HCT116 (cell line): ENCODE results near the gene C5orf63. TPM values are rescaled to one million over a fixed set of nuclear protein-coding genes. Genes with fewer than 3 reads are reported as not detected.
"Not testable (repeated sequence)": the region's sequence is repeated elsewhere in the genome, so short reads cannot be mapped to it uniquely, and the experiment has no call there.

Experiments used
- ATAC-seq: fragments of 200-7000 bp; cut with Tn5 transposase; 2 replicates; pipeline ENCODE4 v1.9.1; 2020; ENCODE audit warnings: mild to moderate bottlenecking, moderate library complexity
- BruUV-seq: library from RNA; stranded (reverse); fragments of 400-500 nt; replicated peaks from 2 replicates; lab custom pipeline; 2021; lab: Mats Ljungman, UMichigan
- CTCF ChIA-PET: fragments of 300-600 bp; sonication (Branson Sonifier 250); formaldehyde crosslinking; loops from one replicate; lab custom pipeline; 2021; ENCODE audit warnings: antibody characterized with exemption; lab: Charles Lee
- POLR2A ChIA-PET: fragments of 300-600, 350-600 bp; sonication (Branson Sonifier 250); formaldehyde crosslinking; loops from one replicate; lab custom pipeline; 2021; ENCODE audit warnings: antibody characterized with exemption; lab: Charles Lee
- RAD21 ChIA-PET, 2 experiments: fragments of 300-600 bp; sonication (Branson Sonifier 250); formaldehyde crosslinking; loops; one replicate each; lab custom pipeline; 2023; ENCODE audit warnings: low total read pairs in 2 of 2; ENCODE audit not compliant: uncharacterized antibody in 2 of 2, unreplicated experiment in 2 of 2, low non-redundant PET in 1 of 2; lab: Charles Lee
- DNase-seq: peaks from one replicate; pipeline ENCODE4 v3.0.0-alpha.2; 2010; ENCODE audit warnings: low read depth, low spot score
- H2AFZ ChIP-seq: fragments of 200-600 bp; shearing (Covaris generic), sonication (generic); 2 replicates; pipeline ENCODE4 v1.6.1; 2017; ENCODE audit warnings: low read depth, mixed run types, mixed read lengths, antibody characterized with exemption, low read length; ENCODE audit not compliant: poor library complexity, severe bottlenecking
- H3K27ac ChIP-seq: 2 replicates; pipeline ENCODE4 v1.5.1; 2012; ENCODE audit warnings: low read depth, low read length
- H3K27me3 ChIP-seq: fragments of 200-600 bp; sonication (generic); 2 replicates; pipeline ENCODE4 v1.6.1; 2016; ENCODE audit warnings: mixed run types, low read length, mixed read lengths; ENCODE audit not compliant: insufficient read depth
- H3K36me3 ChIP-seq, 2 experiments: fragments of 200-500 bp in 1 of 2; fragments of 200-600 bp in 1 of 2; sonication (Bioruptor generic) in 1 of 2; sonication (generic) in 1 of 2; 2 replicates each; pipeline versions ENCODE4 v1.5.1 to v1.6.1; 2014 to 2016; ENCODE audit warnings: low read length in 2 of 2, inconsistent platforms in 1 of 2, mixed read lengths in 1 of 2, mixed run types in 1 of 2; ENCODE audit not compliant: insufficient read depth in 2 of 2, control insufficient read depth in 1 of 2
- H3K4me1 ChIP-seq, 2 experiments: fragments of 200-600 bp in 1 of 2; sonication (generic) in 1 of 2; 2 replicates each; pipeline versions ENCODE4 v1.5.1 to v1.6.1; 2012 to 2017; ENCODE audit warnings: low read length in 2 of 2, inconsistent platforms in 1 of 2, mild to moderate bottlenecking in 1 of 2, mixed read lengths in 1 of 2, mixed run types in 1 of 2, moderate library complexity in 1 of 2; ENCODE audit not compliant: insufficient read depth in 2 of 2, control insufficient read depth in 1 of 2
- H3K4me2 ChIP-seq: fragments of 200-600 bp; sonication (generic); 2 replicates; pipeline ENCODE4 v1.6.1; 2017; ENCODE audit warnings: mixed run types, low read length, mixed read lengths
- H3K4me3 ChIP-seq, 2 experiments: fragments of 200-600 bp in 1 of 2; sonication (generic) in 1 of 2; replicated peaks in 1 of 2; 2 replicates each; pipeline ENCODE4 v1.5.1; 2011 to 2016; ENCODE audit warnings: low read length in 2 of 2, control low read depth in 1 of 2, low read depth in 1 of 2, mild to moderate bottlenecking in 1 of 2, mixed read lengths in 1 of 2, mixed run types in 1 of 2
- H3K79me2 ChIP-seq: fragments of 200-600 bp; sonication (generic); 2 replicates; pipeline ENCODE4 v1.6.1; 2017; ENCODE audit warnings: mild to moderate bottlenecking, mixed run types, low read length, moderate library complexity, mixed read lengths; ENCODE audit not compliant: insufficient read depth
- H3K9ac ChIP-seq: fragments of 200-600 bp; sonication (generic); 2 replicates; pipeline ENCODE4 v1.6.1; 2016; ENCODE audit warnings: low read length, mixed read lengths
- H3K9me2 ChIP-seq: fragments of 200-600 bp; sonication (generic), shearing (Covaris generic); 2 replicates; pipeline ENCODE4 v1.6.1; 2017; ENCODE audit warnings: mixed run types, mild to moderate bottlenecking, moderate library complexity; ENCODE audit not compliant: insufficient read depth
- H3K9me3 ChIP-seq, 2 experiments: fragments of 200-500 bp in 1 of 2; fragments of 200-600 bp in 1 of 2; sonication (Bioruptor generic) in 1 of 2; sonication (generic) in 1 of 2; 2 replicates each; pipeline ENCODE4 v1.6.1; 2014 to 2017; ENCODE audit warnings: low read length in 2 of 2, mixed read lengths in 2 of 2, inconsistent platforms in 1 of 2, low read depth in 1 of 2, mild to moderate bottlenecking in 1 of 2, mixed run types in 1 of 2, moderate library complexity in 1 of 2; ENCODE audit not compliant: control insufficient read depth in 1 of 2, insufficient read depth in 1 of 2
- H4K20me1 ChIP-seq: fragments of 200-600 bp; sonication (generic), shearing (Covaris generic); 2 replicates; pipeline ENCODE4 v1.6.1; 2017; ENCODE audit warnings: mixed run types, mild to moderate bottlenecking, moderate library complexity; ENCODE audit not compliant: insufficient read depth
- CBX3 ChIP-seq: IDR thresholded peaks from 2 replicates; pipeline ENCODE4 v1.6.1; 2012; ENCODE audit warnings: low read depth
- CEBPB ChIP-seq: IDR thresholded peaks from 2 replicates; pipeline ENCODE4 v1.6.1; 2012; ENCODE audit warnings: low read depth
- EGR1 ChIP-seq: IDR thresholded peaks from 2 replicates; pipeline ENCODE4 v1.6.1; 2012; ENCODE audit warnings: low read depth
- ELF1 ChIP-seq: IDR thresholded peaks from 2 replicates; pipeline ENCODE4 v1.6.1; 2012; ENCODE audit warnings: low read depth, borderline replicate concordance
- EZH2 ChIP-seq: fragments of 200-600 bp; sonication (generic); IDR thresholded peaks from 2 replicates; pipeline ENCODE4 v1.6.1; 2017; ENCODE audit warnings: antibody characterized with exemption, mixed run types
- EZH2phosphoT487 ChIP-seq: fragments of 200-600 bp; IDR thresholded peaks from 2 replicates; pipeline ENCODE4 v1.6.1; 2018; ENCODE audit warnings: antibody characterized with exemption, borderline replicate concordance
- FOSL1 ChIP-seq: IDR thresholded peaks from 2 replicates; pipeline ENCODE4 v1.6.1; 2012; ENCODE audit warnings: low read depth
- JUND ChIP-seq: IDR thresholded peaks from 2 replicates; pipeline ENCODE4 v1.6.1; 2012
- POLR2A ChIP-seq: IDR thresholded peaks from 2 replicates; pipeline ENCODE4 v1.7.0; 2011; ENCODE audit warnings: borderline replicate concordance; ENCODE audit not compliant: insufficient read depth, insufficient read length; ENCODE audit errors: extremely low read depth
- POLR2AphosphoS5 ChIP-seq: IDR thresholded peaks from 2 replicates; pipeline ENCODE4 v1.6.1; 2011; ENCODE audit warnings: mild to moderate bottlenecking, low read depth, low read length, moderate library complexity
- SIN3A ChIP-seq: IDR thresholded peaks from 2 replicates; pipeline ENCODE4 v1.6.1; 2012; ENCODE audit warnings: low read depth
- SP1 ChIP-seq: IDR thresholded peaks from 2 replicates; pipeline ENCODE4 v1.6.1; 2012; ENCODE audit warnings: low read depth
- TCF7L2 ChIP-seq: IDR thresholded peaks from 2 replicates; pipeline ENCODE4 v1.7.0; 2011; ENCODE audit warnings: borderline replicate concordance, inconsistent platforms; ENCODE audit not compliant: insufficient read depth, insufficient read length; ENCODE audit errors: extremely low read depth
- YY1 ChIP-seq: IDR thresholded peaks from 2 replicates; pipeline ENCODE4 v1.6.1; 2011; ENCODE audit warnings: low read length, low read depth, moderate library complexity, mild to moderate bottlenecking; ENCODE audit not compliant: insufficient replicate concordance; ENCODE audit errors: extremely low read depth
- ZFX ChIP-seq: fragments of 450-650 bp; IDR thresholded peaks from 2 replicates; pipeline ENCODE4 v1.6.1; 2017
- ZNF274 ChIP-seq: fragments of 200-500 bp; sonication (Bioruptor generic); IDR thresholded peaks from 2 replicates; pipeline ENCODE4 v1.6.1; 2014; ENCODE audit warnings: mild to moderate bottlenecking, low read depth, low read length, inconsistent platforms
- intact Hi-C: fragments of 100-400 bp; cut with micrococcal nuclease; formaldehyde crosslinking; loops from 2 replicates; pipeline ENCODE4 v1.10.0; 2022
- total RNA-seq: library from RNA; stranded (reverse); gene quantifications from one replicate; pipeline ENCODE4 v1.2.1, GENCODE V29; 2021; ENCODE audit not compliant: unreplicated experiment
- TF ChIP-seq, protein P1 (sequence below): IDR thresholded peaks from 2 replicates; pipeline ENCODE4 v1.6.1; 2012
- TF ChIP-seq, protein P2 (sequence below), 3 experiments: fragments of 200-600 bp in 1 of 3; sonication (generic) in 1 of 3; IDR thresholded peaks in 2 of 3; conservative IDR thresholded peaks in 1 of 3; 2 replicates each; pipeline ENCODE4 v1.5.1; 2012 to 2017; ENCODE audit warnings: low read depth in 2 of 3, low read length in 2 of 3, antibody characterized with exemption in 1 of 3, borderline replicate concordance in 1 of 3, control low read depth in 1 of 3, mild to moderate bottlenecking in 1 of 3, mixed read lengths in 1 of 3, mixed run types in 1 of 3, moderate library complexity in 1 of 3; ENCODE audit not compliant: insufficient read depth in 1 of 3
- TF ChIP-seq, protein P3 (sequence below): IDR thresholded peaks from 2 replicates; pipeline ENCODE4 v1.6.1; 2012; ENCODE audit warnings: low read depth

Gene C5orf63
- total RNA-seq, 1 experiment from 2014 or later, result 4.4 TPM

DNA sequence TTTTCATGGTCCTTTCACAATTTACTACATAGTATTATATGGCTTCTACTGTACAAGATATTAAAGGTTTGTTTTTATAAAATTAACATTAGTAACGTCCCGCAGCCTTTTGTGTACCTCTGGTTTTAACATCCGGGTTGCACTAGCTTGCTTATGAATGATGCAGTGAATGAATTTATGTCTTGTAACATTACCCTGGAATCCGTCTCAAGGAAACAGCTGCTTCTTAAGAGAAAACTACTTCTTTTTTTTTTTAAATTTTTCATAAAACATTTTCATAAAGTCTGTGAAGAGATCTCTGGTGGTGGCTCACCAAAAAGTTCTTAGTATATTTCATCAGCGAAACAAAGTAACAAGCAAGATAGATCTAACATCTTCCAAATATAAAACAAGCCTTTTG, 66.6 kb downstream of the C5orf63 start:
- intact Hi-C loops, result no loop called here
- H3K9me2 ChIP-seq, result no peaks in the 10 kb centered on the region
- H3K27ac ChIP-seq, result no peak overlapping the region
- no peaks in the 10 kb centered on the region for H3K36me3 ChIP-seq
- H4K20me1 ChIP-seq, result no peaks in the 10 kb centered on the region
- BruUV-seq, result no TSS peak
- TF ChIP-seq TCF7L2 (no peak), JUND (no peak), EZH2 (no peak), POLR2AphosphoS5 (no peak), CEBPB (no peak), FOSL1 (no peak), SIN3A (no peak), EGR1 (no peak), ZFX (no peak), CBX3 (no peak), EZH2phosphoT487 (no peak), POLR2A (no peak), ZNF274 (no peak), YY1 (no peak), ELF1 (no peak), SP1 (no peak)
- TF ChIP-seq, protein P1, sequence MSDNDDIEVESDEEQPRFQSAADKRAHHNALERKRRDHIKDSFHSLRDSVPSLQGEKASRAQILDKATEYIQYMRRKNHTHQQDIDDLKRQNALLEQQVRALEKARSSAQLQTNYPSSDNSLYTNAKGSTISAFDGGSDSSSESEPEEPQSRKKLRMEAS, result no peak
- TF ChIP-seq, protein P2, sequence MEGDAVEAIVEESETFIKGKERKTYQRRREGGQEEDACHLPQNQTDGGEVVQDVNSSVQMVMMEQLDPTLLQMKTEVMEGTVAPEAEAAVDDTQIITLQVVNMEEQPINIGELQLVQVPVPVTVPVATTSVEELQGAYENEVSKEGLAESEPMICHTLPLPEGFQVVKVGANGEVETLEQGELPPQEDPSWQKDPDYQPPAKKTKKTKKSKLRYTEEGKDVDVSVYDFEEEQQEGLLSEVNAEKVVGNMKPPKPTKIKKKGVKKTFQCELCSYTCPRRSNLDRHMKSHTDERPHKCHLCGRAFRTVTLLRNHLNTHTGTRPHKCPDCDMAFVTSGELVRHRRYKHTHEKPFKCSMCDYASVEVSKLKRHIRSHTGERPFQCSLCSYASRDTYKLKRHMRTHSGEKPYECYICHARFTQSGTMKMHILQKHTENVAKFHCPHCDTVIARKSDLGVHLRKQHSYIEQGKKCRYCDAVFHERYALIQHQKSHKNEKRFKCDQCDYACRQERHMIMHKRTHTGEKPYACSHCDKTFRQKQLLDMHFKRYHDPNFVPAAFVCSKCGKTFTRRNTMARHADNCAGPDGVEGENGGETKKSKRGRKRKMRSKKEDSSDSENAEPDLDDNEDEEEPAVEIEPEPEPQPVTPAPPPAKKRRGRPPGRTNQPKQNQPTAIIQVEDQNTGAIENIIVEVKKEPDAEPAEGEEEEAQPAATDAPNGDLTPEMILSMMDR (IDR thresholded peaks at IDR 0.05 in 2 of 3, conservative IDR thresholded peaks at IDR 0.05 in 1 of 3; ENCODE audit: borderline replicate concordance in 1 of 3, insufficient read depth in 1 of 3, low read depth in 2 of 3, low read length in 2 of 3), result no peak
- TF ChIP-seq, protein P3, sequence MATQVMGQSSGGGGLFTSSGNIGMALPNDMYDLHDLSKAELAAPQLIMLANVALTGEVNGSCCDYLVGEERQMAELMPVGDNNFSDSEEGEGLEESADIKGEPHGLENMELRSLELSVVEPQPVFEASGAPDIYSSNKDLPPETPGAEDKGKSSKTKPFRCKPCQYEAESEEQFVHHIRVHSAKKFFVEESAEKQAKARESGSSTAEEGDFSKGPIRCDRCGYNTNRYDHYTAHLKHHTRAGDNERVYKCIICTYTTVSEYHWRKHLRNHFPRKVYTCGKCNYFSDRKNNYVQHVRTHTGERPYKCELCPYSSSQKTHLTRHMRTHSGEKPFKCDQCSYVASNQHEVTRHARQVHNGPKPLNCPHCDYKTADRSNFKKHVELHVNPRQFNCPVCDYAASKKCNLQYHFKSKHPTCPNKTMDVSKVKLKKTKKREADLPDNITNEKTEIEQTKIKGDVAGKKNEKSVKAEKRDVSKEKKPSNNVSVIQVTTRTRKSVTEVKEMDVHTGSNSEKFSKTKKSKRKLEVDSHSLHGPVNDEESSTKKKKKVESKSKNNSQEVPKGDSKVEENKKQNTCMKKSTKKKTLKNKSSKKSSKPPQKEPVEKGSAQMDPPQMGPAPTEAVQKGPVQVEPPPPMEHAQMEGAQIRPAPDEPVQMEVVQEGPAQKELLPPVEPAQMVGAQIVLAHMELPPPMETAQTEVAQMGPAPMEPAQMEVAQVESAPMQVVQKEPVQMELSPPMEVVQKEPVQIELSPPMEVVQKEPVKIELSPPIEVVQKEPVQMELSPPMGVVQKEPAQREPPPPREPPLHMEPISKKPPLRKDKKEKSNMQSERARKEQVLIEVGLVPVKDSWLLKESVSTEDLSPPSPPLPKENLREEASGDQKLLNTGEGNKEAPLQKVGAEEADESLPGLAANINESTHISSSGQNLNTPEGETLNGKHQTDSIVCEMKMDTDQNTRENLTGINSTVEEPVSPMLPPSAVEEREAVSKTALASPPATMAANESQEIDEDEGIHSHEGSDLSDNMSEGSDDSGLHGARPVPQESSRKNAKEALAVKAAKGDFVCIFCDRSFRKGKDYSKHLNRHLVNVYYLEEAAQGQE, result no peak
- no peak overlapping the region for H3K9ac ChIP-seq
- DNase-seq (no peak), ATAC-seq (no peak)
- no peak overlapping the region for H2AFZ ChIP-seq
- no peak overlapping the region for H3K4me2 ChIP-seq
- ChIA-PET CTCF (no interaction called here), RAD21 (no interaction called here), POLR2A (no interaction called here)
- no peaks in the 10 kb centered on the region for H3K4me1 ChIP-seq
- H3K9me3 ChIP-seq, result no peaks in the 10 kb centered on the region
- no peaks in the 10 kb centered on the region for H3K27me3 ChIP-seq
- H3K79me2 ChIP-seq, result no peaks in the 10 kb centered on the region
- H3K4me3 ChIP-seq, result no peak overlapping the region

DNA sequence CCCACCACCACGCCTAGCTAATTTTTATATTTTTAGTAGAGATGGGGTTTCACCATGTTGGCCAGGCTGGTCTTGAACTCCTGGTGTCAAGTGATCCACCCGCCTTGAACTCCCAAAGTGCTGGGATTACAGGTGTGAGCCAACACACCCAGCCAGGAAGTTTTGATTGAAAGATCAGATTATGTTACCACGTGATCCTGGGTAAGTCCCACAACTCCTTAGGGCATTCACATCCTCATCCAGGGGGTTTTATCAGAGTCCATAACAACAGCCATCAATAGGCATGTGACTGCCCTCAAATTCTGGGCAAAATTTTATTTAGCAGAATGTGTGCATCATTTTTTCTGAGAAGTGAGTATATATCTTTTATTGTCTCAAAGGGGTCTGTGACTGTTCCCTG, 68.0 kb downstream of the C5orf63 start:
- ATAC-seq, POLR2A ChIA-PET, H3K9me3 ChIP-seq, intact Hi-C loops, RAD21 ChIA-PET, H3K36me3 ChIP-seq, H3K79me2 ChIP-seq, DNase-seq, H3K9me2 ChIP-seq, H3K9ac ChIP-seq, H3K4me1 ChIP-seq, H3K4me3 ChIP-seq, BruUV-seq, H3K27me3 ChIP-seq, H3K4me2 ChIP-seq, CTCF ChIA-PET, H3K27ac ChIP-seq, H2AFZ ChIP-seq, H4K20me1 ChIP-seq: not testable (repeated sequence)
